ENCODE data around the gene MAD1L1. TPM values are rescaled to one million over a fixed set of nuclear protein-coding genes. Genes with fewer than 3 reads are reported as not detected.

The MAD1L1 gene
- total RNA-seq, 1 donor from 2014 or later: 32.3 TPM

DNA sequence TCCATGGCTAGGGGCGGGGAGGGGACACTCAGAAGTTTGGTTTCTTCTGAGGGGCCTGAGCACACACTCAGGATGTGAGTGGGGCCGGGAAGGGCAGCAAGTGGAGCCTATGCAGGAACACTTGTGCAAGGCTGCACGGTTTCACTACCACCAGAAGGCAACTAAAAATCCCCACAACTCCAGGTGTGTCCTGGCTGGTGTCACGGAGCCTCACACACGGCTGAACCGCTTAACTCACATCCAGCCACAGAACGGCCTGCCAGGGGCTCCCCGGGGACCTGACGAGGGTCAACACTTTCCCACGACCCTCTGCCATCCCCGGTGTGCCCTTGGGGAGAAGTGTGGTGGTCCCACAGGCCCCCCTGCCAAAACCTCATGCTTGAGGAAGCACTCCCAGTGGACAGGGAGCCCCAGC, 388.8 kb downstream of the MAD1L1 start:
- Mint-ChIP-seq H3K27ac (ENCODE audit: unreplicated experiment) (no peak overlapping the region), H3K36me3 (ENCODE audit: low read depth, unreplicated experiment) (peaks cover 10% of the 10 kb centered on the region), H3K4me3 (ENCODE audit: unreplicated experiment) (no peak overlapping the region), H3K27me3 (ENCODE audit: low read depth, unreplicated experiment) (peaks cover 6% of the 10 kb centered on the region), H3K9me3 (ENCODE audit: unreplicated experiment) (no peaks in the 10 kb centered on the region), H3K4me1 (ENCODE audit: low read depth, unreplicated experiment) (no peaks in the 10 kb centered on the region)
- no peaks in the 10 kb centered on the region for H3K79me2 ChIP-seq (ENCODE audit: insufficient read depth, low read length)
- FAIRE-seq: no peak
- no peak for DNase-seq (ENCODE audit: low read depth)
- no peak overlapping the region for H3K4me3 ChIP-seq (ENCODE audit: insufficient read depth, low read depth, low read length)
- no peak overlapping the region for H3K27ac ChIP-seq (ENCODE audit: low read depth, low read length)
- no peak overlapping the region for H3K9ac ChIP-seq (ENCODE audit: low read length)
- H3K4me1 ChIP-seq (ENCODE audit: insufficient read depth, low read length): peaks cover 5% of the 10 kb centered on the region
- no peaks in the 10 kb centered on the region for H3K36me3 ChIP-seq (ENCODE audit: insufficient read depth, low read length)
- H3K4me2 ChIP-seq (ENCODE audit: low read length): no peak overlapping the region
- no peaks in the 10 kb centered on the region for H3K27me3 ChIP-seq (ENCODE audit: insufficient read depth, low read length)
- no peak overlapping the region for H2AFZ ChIP-seq (ENCODE audit: low read depth, low read length)
- peaks cover 11% of the 10 kb centered on the region for H4K20me1 ChIP-seq (ENCODE audit: insufficient read depth, low read length)
- no peak for TF ChIP-seq CTCF (IDR thresholded peaks at IDR 0.05; ENCODE audit: insufficient read depth, low read depth, low read length)
- no peak for TF ChIP-seq EZH2 (IDR thresholded peaks at IDR 0.05; ENCODE audit: insufficient read depth, low read length)
- H3K9me3 ChIP-seq (ENCODE audit: insufficient read depth, low read depth, low read length): no peaks in the 10 kb centered on the region

DNA sequence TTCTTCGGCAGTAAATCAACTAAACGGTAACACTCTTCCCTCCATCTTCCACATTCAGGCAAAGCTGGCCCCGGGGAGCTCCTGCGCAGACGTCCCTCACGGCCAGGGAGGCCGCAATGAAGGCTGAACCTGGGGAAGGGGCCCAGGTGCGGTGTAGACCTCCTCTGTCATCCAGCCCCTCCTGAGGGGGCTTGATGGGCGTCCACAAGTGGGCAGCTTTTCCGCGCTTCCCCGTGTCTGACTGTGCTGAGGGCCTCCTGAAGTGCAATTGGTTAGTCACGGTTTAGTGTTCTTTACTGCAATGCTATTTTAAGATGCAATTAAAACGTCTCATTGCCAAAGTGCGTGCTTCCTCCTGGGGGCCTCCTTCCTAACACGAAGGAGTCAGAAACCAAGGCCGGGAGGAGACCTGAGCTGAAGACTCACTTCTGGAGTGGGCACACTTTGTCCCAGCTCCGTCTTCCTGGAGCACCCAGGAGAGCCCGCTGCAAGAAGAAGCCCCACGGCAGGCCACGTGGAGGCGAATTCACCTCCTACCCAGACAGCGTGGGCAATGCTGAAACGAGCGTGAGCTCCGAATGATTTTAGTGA, 389.4 kb downstream of the MAD1L1 start:
- TF ChIP-seq CTCF (IDR thresholded peaks at IDR 0.05; ENCODE audit: insufficient read depth, low read depth, low read length) (no peak), EZH2 (IDR thresholded peaks at IDR 0.05; ENCODE audit: insufficient read depth, low read length) (no peak)
- no peak overlapping the region for H3K27ac Mint-ChIP-seq (ENCODE audit: unreplicated experiment)
- no peak overlapping the region for H3K27ac ChIP-seq (ENCODE audit: low read depth, low read length)
- H3K27me3 ChIP-seq (ENCODE audit: insufficient read depth, low read length): no peaks in the 10 kb centered on the region
- no peak overlapping the region for H3K4me3 Mint-ChIP-seq (ENCODE audit: unreplicated experiment)
- no peak overlapping the region for H3K4me2 ChIP-seq (ENCODE audit: low read length)
- H3K9ac ChIP-seq (ENCODE audit: low read length): no peak overlapping the region
- no peak for FAIRE-seq
- peaks cover 6% of the 10 kb centered on the region for H3K27me3 Mint-ChIP-seq (ENCODE audit: low read depth, unreplicated experiment)
- H3K4me1 ChIP-seq (ENCODE audit: insufficient read depth, low read length): peaks cover 5% of the 10 kb centered on the region
- no peak overlapping the region for H2AFZ ChIP-seq (ENCODE audit: low read depth, low read length)
- peaks cover 8% of the 10 kb centered on the region for H4K20me1 ChIP-seq (ENCODE audit: insufficient read depth, low read length)
- no peak for DNase-seq (ENCODE audit: low read depth)
- no peak overlapping the region for H3K4me3 ChIP-seq (ENCODE audit: insufficient read depth, low read depth, low read length)
- no peaks in the 10 kb centered on the region for H3K9me3 ChIP-seq (ENCODE audit: insufficient read depth, low read depth, low read length)
- H3K79me2 ChIP-seq (ENCODE audit: insufficient read depth, low read length): no peaks in the 10 kb centered on the region
- peaks cover 10% of the 10 kb centered on the region for H3K36me3 Mint-ChIP-seq (ENCODE audit: low read depth, unreplicated experiment)
- H3K4me1 Mint-ChIP-seq (ENCODE audit: low read depth, unreplicated experiment): no peaks in the 10 kb centered on the region
- no peaks in the 10 kb centered on the region for H3K9me3 Mint-ChIP-seq (ENCODE audit: unreplicated experiment)
- H3K36me3 ChIP-seq (ENCODE audit: insufficient read depth, low read length): no peaks in the 10 kb centered on the region
